OCI-LY1 (cell line): Measurements from ENCODE around the gene DNAH8.

Experiments used
- CTCF ChIP-seq: fragments of 200-600 bp; sonication (generic), shearing (Covaris generic); IDR thresholded peaks from 2 replicates; pipeline ENCODE4 v1.5.1; 2017; ENCODE audit warnings: mild to moderate bottlenecking, antibody characterized with exemption, low read length, moderate library complexity, mixed read lengths
- EZH2 ChIP-seq: fragments of 200-600 bp; sonication (generic), shearing (Covaris generic); IDR thresholded peaks from 2 replicates; pipeline ENCODE4 v1.8.0; 2017; ENCODE audit warnings: borderline replicate concordance, mixed run types, mild to moderate bottlenecking, antibody characterized with exemption, low read length, moderate library complexity, mixed read lengths

- TF ChIP-seq CTCF (no peak), EZH2 (no peak)
Observed at GRCh38 chr6:38799529-38800184, 84.5 kb downstream of the DNAH8 start.
